HuH-7.5 (cell line): Measurements from ENCODE around the gene FBXO24.
A peak's percentile ranks its signal among the peaks of the same experiment; 100 is the strongest.

Experiments used
- DNase-seq: peaks from one replicate; pipeline ENCODE4 v3.0.0; 2011; ENCODE audit warnings: low spot score

The FBXO24 gene

GRCh38 chr7:100591596-100591995 is 5.5 kb downstream of the FBXO24 start:
- no peak for DNase-seq

GRCh38 chr7:100595188-100595587 is 9.1 kb downstream of the FBXO24 start:
- DNase-seq: no peak

GRCh38 chr7:100598425-100598824 is 12.3 kb downstream of the FBXO24 start:
- no peak for DNase-seq

- no peak for DNase-seq
These were observed 14.0 kb downstream of the FBXO24 start for GRCh38 chr7:100599911-100600729.

GRCh38 chr7:100600730-100601038 is 14.6 kb downstream of the FBXO24 start:
- no peak for DNase-seq

GRCh38 chr7:100602889-100603725 is 17.0 kb downstream of the FBXO24 start:
- DNase-seq: no peak

GRCh38 chr7:100603726-100604027 is 17.5 kb downstream of the FBXO24 start:
- DNase-seq: no peak

- no peak for DNase-seq
These were observed 18.2 kb downstream of the FBXO24 start for GRCh38 chr7:100604028-100604975.

- no peak for DNase-seq
These were observed 19.1 kb downstream of the FBXO24 start for GRCh38 chr7:100604976-100605911.

GRCh38 chr7:100606313-100606712 is 20.2 kb downstream of the FBXO24 start:
- no peak for DNase-seq

- DNase-seq: no peak
These were observed 21.0 kb downstream of the FBXO24 start for GRCh38 chr7:100607111-100607510.

- no peak for DNase-seq
These were observed 23.8 kb downstream of the FBXO24 start for GRCh38 chr7:100609958-100610357.

GRCh38 chr7:100611983-100612729 is 26.0 kb downstream of the FBXO24 start, which contains the start of gene MOSPD3:
Gene MOSPD3, plus strand, starts transcription at chr7:100612540. Its CDS starts 252 bp downstream, at chr7:100612792.
- DNase-seq: peak; percentile 100

GRCh38 chr7:100612730-100613390 is 26.7 kb downstream of the FBXO24 start:
- no peak for DNase-seq

GRCh38 chr7:100613412-100614175 is 27.5 kb downstream of the FBXO24 start:
- no peak for DNase-seq

- no peak for DNase-seq
These were observed 28.3 kb downstream of the FBXO24 start for GRCh38 chr7:100614308-100614861.

- DNase-seq: no peak
These were observed 34.1 kb downstream of the FBXO24 start for GRCh38 chr7:100620239-100620638.

- no peak for DNase-seq
These were observed 34.7 kb downstream of the FBXO24 start for GRCh38 chr7:100620804-100621203.

- DNase-seq: no peak
These were observed 35.4 kb downstream of the FBXO24 start for GRCh38 chr7:100621554-100621953.
